Heart left ventricle (tissue), 13 donors: Measurements from ENCODE around the gene ARHGDIB.

ENCODE experiments used
- POLR2A ChIP-seq, 2 donors: fragments of 450-650 bp; IDR thresholded peaks; one replicate each; pipeline ENCODE4 v1.6.1; 2017; ENCODE audit warnings: antibody characterized with exemption in 2 of 2, mild to moderate bottlenecking in 2 of 2, moderate library complexity in 2 of 2
- TF ChIP-seq, protein P1 (sequence below), 12 donors: fragments of 200-600 bp; sonication (generic) in 4 of 12; IDR thresholded peaks; one replicate each; pipeline versions ENCODE4 v1.5.0 to v1.8.0; 2018 to 2022; ENCODE audit warnings: antibody characterized with exemption in 12 of 12, mild to moderate bottlenecking in 5 of 12
- donor health status: ischemic (EF 13 %, LVEDD 7.1; RV severe dilation, severe dysfunction).
- donor health status: DM: no; HTN: yes; CAD: no.
- donor health status: DM: no; HTN: no; CAD: no.
- donor health status: ischemic (EF 25% LVEDD 6.9; RV normal size, moderate dysfunction).
- donor health status: ischemic (EF 25% LVEDD 5.7; RV mildly dilated, moderate dysfunction).
- donor health status: ischemic (EF 35%, LVEDD 5.7; RV mildly dilated, moderate dysfunction).
- donor health status: nonischemic (EF 11% LVEDD 7.7; RV severe dilation, severe dysfunction).
- donor health status: DM: yes; HTN: yes; CAD: no.
- donor health status: PGD.
- donor health status: ischemic (EF 29% LVEDD 5.4; RV normal size, mild dysfunction).
- donor health status: nonischemic (EF 23%, LVEDD 6.1; RV moderate dilation, normal function).

DNA sequence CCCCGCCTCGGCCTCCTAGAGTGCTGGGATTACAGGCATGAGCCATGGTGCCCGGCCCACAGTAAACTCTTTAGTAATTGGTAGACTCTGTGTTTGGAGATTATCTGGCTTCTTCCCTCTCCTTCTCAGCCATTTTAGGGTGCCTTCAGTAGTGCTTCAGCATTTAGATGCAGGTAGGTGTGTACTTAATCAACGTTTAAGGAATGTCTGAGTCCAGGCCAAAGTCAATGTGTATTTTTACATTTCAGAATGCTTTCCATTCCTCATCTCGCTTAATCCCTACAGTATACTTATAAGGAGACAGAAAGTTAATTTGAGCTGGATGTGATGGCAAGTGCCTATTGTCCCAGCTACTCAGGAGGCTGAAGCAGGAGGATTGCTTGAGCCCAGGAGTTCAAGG lies 55.3 kb downstream of the ARHGDIB start:
- TF ChIP-seq, protein P1, sequence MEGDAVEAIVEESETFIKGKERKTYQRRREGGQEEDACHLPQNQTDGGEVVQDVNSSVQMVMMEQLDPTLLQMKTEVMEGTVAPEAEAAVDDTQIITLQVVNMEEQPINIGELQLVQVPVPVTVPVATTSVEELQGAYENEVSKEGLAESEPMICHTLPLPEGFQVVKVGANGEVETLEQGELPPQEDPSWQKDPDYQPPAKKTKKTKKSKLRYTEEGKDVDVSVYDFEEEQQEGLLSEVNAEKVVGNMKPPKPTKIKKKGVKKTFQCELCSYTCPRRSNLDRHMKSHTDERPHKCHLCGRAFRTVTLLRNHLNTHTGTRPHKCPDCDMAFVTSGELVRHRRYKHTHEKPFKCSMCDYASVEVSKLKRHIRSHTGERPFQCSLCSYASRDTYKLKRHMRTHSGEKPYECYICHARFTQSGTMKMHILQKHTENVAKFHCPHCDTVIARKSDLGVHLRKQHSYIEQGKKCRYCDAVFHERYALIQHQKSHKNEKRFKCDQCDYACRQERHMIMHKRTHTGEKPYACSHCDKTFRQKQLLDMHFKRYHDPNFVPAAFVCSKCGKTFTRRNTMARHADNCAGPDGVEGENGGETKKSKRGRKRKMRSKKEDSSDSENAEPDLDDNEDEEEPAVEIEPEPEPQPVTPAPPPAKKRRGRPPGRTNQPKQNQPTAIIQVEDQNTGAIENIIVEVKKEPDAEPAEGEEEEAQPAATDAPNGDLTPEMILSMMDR (IDR thresholded peaks at IDR 0.05), result no peak
- TF ChIP-seq POLR2A (IDR thresholded peaks at IDR 0.05), result no peak
